ENCODE data around the gene ERCC6L2.

ERCC6L2 gene

DNA sequence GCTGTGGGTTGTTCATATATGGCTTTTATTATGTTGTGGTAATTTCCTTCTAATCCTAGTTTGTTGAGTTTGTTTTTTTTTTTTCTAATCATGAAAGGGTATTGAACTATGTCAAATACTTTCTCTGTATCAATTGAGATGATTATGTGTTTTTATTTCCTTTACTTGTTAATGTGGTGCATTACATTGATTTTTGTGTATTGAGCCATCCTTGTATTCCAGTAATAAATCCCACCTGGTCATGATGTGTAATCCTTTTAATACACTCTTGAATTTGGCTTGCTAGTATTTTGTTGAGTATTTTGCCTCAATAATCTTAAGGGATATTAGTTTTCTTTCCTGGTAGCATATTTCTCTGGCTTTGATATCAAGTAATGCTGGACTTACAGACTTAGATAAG, 13.1 kb upstream of the ERCC6L2 start:
- DNase-seq, result no peak

GRCh38 chr9:95864852-95865580, 10.5 kb upstream of the ERCC6L2 start:
- no peak for DNase-seq

DNA sequence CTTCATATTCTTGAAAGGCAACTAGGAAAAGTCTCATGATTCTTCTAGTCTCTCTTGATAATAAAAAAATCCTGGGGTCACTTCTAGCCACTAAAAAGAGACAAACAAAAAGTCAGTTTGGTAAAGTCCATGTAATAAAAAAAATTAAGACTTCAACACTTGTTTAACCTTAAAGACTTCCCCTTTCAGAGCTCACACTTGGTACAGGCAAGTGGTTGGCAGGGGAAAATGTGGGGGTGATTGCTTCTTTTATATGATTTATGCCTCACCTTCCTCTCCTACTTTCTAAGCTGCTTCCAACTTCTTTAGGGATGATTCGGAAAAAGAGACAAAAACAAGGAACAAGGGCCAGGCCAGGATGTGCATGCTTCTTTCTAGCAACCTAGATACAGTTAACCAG, 5.1 kb upstream of the ERCC6L2 start:
- no peak for DNase-seq

DNA sequence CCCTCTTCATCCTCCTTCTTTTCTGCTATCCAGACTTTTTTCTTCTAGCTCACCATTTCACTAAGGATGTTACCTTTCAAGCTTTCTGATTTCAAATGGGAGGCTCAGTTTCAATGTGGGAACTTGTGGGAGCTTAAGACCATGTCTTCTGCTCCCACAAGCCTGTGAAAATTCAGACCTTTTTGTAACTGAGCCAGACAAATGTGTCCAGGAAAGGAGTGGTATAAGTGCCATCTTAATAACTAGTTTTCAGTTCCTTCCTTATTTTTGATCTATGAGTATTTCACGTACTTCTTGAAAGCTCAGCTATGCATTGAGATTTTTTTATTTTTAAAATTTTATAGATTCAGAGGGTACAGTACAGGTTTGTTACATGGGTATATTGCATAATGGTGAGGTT, 4.6 kb upstream of the ERCC6L2 start:
- DNase-seq, result no peak

DNA sequence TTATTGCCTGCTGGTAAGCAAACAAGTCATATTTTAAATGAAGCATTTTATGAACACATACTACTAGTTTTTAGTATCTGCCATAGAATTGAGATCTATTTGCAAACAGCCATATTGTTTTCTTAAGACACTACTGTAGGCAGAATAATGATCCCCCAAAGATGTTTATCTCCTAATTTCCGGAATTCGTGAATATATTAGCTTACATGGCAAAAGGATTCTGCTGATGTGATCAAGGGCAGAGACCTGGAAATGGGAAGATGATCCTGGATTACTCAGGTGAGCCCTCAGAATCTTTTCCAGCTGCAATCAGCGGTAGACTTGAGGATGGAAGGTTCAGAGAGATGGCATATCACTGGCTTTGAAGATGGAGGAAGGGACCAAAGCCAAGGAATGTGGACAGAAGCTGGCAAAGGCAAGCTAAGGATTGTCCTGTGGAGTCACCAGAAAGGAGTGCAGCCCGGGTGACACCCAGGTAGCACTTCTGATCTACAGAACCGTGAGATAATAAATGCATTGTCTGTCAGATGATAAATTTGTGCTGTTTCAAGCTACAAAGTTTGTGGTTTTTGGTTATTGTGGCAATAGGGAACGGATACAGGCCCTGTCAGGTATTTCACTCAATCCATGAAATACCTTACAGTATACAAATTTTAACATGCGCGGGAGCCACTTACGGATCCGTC, 1.0 kb upstream of the ERCC6L2 start:
- no peak for DNase-seq

DNA sequence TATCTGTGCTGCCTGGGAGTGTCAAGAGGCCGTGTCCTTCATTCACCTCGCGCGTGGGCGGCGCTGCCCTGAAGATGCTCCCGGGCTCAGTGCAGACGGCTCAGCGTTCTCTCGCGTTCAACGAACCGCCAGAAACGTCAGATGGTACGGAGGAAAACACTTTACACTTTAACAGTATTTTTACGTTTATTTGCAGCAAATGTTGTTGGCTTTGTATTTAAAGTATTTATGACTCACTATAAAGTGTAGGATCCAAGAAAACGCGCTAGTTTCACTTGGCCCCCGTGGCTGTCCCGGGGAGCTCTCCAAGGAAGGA, 544 bp upstream of the ERCC6L2 start:
- no peak for DNase-seq

- no peak for DNase-seq
Observed at GRCh38 chr9:95876138-95876444, 600 bp downstream of the ERCC6L2 start.

- no peak for DNase-seq
Observed at GRCh38 chr9:95876595-95876994, 1.1 kb downstream of the ERCC6L2 start.

GRCh38 chr9:95877984-95878383, 2.5 kb downstream of the ERCC6L2 start:
- DNase-seq, result no peak

DNA sequence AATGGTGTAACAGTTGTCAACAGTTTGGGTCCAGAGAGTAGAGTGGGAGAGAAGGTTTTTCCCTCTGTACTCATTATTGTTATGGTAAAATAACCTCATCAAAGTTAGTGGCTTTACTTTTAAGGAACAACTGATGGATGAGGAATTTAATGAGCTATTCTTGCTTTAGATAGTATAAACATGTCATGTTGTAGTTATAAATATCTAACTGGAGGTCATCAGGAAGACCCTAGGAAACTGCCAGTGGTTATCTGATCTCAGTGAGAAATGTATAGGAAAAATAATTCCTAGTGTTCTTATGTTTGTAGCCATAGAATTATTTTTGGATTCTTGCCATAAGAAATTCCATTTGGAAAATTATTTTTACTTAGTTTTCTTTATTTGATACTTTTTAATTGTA, 4.1 kb downstream of the ERCC6L2 start:
- peak; percentile 3 for DNase-seq

- peak; percentile 12 for DNase-seq
Observed at GRCh38 chr9:95880021-95880690, 4.7 kb downstream of the ERCC6L2 start.

GRCh38 chr9:95887926-95888497, 12.5 kb downstream of the ERCC6L2 start:
- no peak for DNase-seq

DNA sequence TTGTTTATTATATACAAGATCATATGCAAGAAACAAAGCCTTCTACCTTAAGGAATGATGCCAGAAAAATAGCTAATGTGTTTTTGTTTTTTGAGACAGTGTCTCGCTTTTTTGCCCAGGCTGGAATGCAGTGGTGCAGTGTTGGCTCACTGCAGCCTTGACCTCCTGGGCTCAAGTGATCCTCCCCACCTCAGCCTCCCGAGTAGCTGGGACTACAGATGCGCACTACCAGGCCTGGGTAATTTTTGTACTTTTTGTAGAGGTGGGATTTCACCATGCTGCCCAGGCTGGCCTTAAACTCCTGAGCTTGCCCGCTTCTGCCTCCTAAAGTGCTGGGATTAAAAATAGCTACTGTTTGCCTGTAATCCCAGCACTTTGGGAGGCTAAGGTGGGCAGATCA, 15.1 kb downstream of the ERCC6L2 start:
- no peak for DNase-seq

GRCh38 chr9:95891067-95891671, 15.7 kb downstream of the ERCC6L2 start:
- DNase-seq, result no peak

- no peak for DNase-seq
Observed at GRCh38 chr9:95892690-95893089, 17.2 kb downstream of the ERCC6L2 start.

DNA sequence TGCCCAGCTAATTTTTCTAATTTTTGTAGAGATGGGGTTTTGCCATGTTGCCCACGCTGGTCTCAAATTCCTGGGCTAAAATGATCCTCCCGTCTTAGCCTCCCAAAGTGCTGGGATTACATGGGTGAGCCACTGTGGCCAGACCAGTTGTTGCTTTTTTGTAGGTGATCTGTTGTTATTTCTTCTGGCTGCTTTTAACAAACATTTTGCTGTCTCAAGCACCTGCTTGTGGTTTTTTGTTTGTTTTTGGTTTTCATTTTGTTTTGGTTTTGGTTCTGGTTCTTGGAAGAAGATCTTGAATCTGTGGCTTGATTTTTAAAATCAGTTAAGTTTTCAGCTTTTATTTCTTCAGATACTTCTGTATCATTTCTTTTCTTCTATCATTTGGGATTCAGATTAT, 21.1 kb downstream of the ERCC6L2 start:
- no peak for DNase-seq

DNA sequence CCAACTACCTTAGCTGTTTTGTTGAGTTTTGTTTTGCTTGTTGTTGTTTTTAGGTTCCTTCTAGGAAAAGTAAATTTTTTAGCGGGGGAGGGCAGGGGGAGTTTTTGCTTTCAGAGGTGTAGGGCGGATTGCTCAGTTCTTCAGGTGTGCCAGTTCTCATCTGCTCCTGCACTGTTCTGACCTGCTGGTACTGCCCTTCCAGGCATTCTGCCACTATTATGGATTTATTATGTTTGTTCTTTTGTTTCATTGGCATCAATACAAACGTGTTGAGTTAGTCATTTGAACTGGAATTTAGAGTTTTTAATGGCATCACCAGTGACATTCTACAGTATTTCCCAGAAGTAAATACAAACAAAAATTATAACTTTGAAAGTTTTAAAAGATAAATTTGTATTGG, 26.0 kb downstream of the ERCC6L2 start:
- DNase-seq, result no peak

DNA sequence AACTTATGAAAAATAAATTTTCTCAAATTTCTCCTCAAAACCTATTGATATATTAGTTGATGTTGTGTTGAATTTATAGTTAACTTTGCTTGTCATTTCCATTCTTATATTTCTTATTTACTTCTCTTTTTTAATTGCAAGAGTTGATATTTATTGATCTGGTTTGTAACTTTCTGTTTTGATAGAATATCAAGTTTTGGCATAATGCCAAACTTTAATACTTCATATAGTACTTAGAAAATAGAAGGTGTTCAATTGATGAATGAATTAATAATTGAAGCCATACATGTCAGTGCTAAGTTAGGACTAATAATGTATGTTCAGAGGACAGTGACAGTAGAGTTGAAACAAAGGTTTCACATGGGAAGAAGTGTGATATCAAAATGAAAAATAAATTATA, 27.9 kb downstream of the ERCC6L2 start:
- no peak for DNase-seq

DNA sequence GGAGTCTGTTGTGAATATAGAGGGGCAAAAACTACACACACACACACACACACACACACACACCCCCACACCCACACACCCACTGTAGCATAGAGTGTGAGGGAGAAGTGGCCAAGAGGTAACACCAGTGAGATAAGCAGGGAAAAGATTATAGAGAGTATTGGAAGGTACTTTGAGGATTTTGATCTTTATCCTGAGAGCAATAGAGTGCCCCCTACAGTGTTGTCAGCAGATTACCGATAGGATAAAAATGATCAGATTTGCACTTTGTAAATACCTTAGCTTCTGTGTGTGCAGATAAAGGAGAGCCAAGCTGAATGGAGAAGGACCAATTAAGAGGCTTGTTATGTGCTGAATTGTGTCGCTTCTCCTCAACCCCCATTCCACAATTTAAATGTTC, 32.3 kb downstream of the ERCC6L2 start:
- DNase-seq, result no peak

DNA sequence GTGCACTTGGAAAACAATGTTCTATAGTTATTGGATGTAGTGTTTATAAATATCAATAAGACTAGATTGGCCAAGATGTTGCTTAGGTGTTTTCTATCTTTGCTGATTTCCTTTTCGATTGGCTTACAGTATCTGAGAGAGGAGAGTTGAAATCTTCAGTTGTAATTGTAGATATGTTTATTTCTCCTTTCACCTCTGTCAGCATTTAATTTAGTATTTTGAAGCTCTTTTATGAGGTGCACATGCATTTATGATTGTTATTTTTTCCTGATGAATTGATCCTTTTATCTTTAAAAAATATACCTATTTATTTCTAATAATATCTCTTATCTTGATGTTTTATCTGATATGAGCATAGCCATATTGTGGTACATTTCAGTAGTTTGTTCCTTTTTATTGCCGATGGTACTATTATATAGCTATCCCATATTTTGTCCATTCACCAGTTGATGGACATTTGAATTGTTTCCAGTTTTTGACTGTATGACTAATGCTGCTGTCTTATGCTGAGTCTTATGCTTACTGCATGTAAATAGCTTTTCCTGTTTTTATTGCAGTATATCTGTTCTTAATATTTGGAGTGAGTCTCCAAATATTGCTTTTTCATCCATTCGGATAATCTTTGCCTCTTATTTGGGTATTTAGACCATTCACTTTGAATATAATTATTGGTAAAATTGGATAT, 34.7 kb downstream of the ERCC6L2 start:
- DNase-seq, result no peak

GRCh38 chr9:95910770-95911340, 35.4 kb downstream of the ERCC6L2 start:
- DNase-seq, result no peak

DNA sequence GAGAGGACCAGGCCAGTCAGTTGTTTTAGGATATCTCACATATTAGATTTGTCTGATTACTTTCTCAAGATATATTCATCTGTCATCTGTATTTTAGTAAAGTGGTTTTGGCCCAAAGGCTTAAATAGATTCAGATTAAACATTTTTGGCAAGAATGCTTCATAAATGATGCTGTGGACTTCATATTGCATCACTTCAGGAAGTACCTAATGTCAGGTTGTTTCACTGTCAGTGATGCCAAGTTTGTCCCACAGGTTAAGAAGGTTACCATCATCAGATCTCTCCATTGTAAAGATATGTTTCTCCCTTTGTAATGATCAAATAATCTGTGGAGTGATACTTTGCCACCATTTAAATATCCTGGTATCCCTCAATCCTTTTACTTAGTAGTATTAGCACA, 37.3 kb downstream of the ERCC6L2 start:
- DNase-seq, result no peak

Measured in right kidney (tissue), 1 donor.